Right lobe of liver (tissue), 4 donors: ENCODE data around the gene PRR15L.

Experiments used
- POLR2A ChIP-seq: fragments of 450-650 bp; IDR thresholded peaks from one replicate; pipeline ENCODE4 v1.6.1; 2017; ENCODE audit warnings: antibody characterized with exemption, mild to moderate bottlenecking
- TF ChIP-seq, protein P1 (sequence below), 4 donors: fragments of 200-600 bp in 3 of 4; fragments of 450-650 bp in 1 of 4; IDR thresholded peaks; one replicate each; pipeline versions ENCODE4 v1.5.1 to v1.8.0; 2016 to 2022; ENCODE audit warnings: antibody characterized with exemption in 4 of 4, mild to moderate bottlenecking in 2 of 4
- donor health status: DM: no; HTN: no; CAD: no.
- donor health status: DM: no; HTN: no; CAD: no.
- donor health status: DM: no; HTN: yes; CAD: no.

DNA sequence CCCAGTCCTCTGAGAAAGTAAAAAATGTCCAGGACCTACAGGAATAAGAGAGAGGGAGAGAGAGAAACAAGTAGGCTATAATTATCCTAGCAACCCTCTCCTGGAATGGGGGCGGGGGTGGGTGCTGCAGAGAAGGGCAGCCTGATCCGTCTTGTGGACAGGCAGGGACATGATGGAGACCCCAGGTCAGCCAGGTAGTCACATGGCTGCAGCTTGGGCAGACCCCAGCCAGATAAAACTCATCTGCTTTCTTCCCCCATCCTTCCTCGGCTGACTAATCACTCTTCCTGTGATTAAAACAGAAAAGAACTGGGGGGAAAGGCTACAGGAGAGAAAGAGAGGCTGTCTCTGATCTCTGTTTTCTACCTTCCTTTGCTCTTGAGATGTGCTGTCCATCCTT is 47.3 kb upstream of the PRR15L start:
- no peak for TF ChIP-seq POLR2A
- TF ChIP-seq, protein P1, sequence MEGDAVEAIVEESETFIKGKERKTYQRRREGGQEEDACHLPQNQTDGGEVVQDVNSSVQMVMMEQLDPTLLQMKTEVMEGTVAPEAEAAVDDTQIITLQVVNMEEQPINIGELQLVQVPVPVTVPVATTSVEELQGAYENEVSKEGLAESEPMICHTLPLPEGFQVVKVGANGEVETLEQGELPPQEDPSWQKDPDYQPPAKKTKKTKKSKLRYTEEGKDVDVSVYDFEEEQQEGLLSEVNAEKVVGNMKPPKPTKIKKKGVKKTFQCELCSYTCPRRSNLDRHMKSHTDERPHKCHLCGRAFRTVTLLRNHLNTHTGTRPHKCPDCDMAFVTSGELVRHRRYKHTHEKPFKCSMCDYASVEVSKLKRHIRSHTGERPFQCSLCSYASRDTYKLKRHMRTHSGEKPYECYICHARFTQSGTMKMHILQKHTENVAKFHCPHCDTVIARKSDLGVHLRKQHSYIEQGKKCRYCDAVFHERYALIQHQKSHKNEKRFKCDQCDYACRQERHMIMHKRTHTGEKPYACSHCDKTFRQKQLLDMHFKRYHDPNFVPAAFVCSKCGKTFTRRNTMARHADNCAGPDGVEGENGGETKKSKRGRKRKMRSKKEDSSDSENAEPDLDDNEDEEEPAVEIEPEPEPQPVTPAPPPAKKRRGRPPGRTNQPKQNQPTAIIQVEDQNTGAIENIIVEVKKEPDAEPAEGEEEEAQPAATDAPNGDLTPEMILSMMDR (IDR thresholded peaks at IDR 0.05): no peak
